Kidney epithelial cell (primary cell): Measurements from ENCODE around the gene TMOD1. TPM values are rescaled to one million over a fixed set of nuclear protein-coding genes. Genes with fewer than 3 reads are reported as not detected.
"Not testable (repeated sequence)": the region's sequence is repeated elsewhere in the genome, so short reads cannot be mapped to it uniquely, and the experiment has no call there.

Source experiments
- DNase-seq: peaks from one replicate; pipeline ENCODE4 v3.0.0-alpha.2; 2010; ENCODE audit warnings: low read depth
- H3K27me3 ChIP-seq: 2 replicates; pipeline ENCODE4 v1.6.0; 2011; ENCODE audit warnings: low read length; ENCODE audit not compliant: control insufficient read depth, insufficient read depth
- H3K36me3 ChIP-seq: 2 replicates; pipeline ENCODE4 v1.5.1; 2011; ENCODE audit warnings: low read length; ENCODE audit not compliant: control insufficient read depth, insufficient read depth
- H3K4me3 ChIP-seq: 2 replicates; pipeline ENCODE4 v1.5.1; 2011; ENCODE audit warnings: low read depth, mild to moderate bottlenecking, control low read depth, low read length
- total RNA-seq: library from RNA; depleted of rRNA; stranded (reverse); fragments of >200 nt; gene quantifications from 2 replicates; pipeline ENCODE4 v1.2.3, GENCODE V29; 2015
- TF ChIP-seq, protein P1 (sequence below): IDR thresholded peaks from 2 replicates; pipeline ENCODE4 v1.5.1; 2011; ENCODE audit warnings: mild to moderate bottlenecking, moderate library complexity, low read length, control low read depth, inconsistent platforms; ENCODE audit not compliant: insufficient read depth, poor library complexity, severe bottlenecking

Gene TMOD1
- total RNA-seq, 1 donor from 2014 or later: 0.08 TPM

DNA sequence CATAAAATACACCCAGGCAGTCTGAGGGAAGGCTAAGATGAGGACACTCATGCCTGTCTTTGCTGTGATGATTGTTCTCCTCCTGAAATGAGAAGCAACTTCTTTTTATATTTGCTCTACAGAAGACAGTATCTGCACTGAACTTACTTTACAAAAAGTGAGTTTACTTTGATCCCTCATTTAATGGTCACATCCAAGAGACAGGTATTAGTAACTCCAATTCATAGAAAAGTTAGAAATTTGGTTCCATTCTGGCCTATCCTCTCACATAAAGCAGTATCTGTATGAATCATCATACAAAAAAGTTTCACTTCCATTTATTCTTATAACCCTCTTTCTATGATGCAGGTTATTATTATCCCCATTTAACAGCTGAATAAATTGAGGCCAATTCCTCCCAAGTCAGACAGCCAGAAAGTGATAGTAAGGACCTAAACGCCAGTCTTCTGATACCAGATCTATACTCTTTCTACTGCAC, 116.5 kb downstream of the TMOD1 start:
- no peaks in the 10 kb centered on the region for H3K36me3 ChIP-seq
- H3K4me3 ChIP-seq: no peak overlapping the region

DNA sequence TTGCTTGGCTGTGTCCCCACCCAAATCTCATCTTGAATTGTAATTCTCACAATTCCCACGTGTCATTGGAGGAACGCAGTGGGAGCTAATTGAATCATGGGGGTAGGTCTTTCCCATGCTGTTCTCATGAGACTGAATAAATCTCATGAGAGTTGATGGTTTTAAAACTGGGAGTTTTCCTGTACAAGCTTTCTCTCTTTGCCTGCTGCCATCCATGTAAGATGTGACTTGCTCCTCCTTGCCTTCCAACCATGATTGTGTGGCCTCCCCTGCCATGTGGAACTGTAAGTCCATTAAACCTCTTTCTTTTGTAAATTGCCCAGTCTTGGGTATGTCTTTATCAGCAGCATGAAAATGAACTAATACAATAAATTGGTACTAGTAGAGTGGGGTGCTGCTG, 118.6 kb downstream of the TMOD1 start:
- not testable (repeated sequence) for H3K4me3 ChIP-seq, H3K27me3 ChIP-seq, H3K36me3 ChIP-seq, DNase-seq

More for the DNA sequence above, 116.5 kb downstream of the TMOD1 start:
- TF ChIP-seq, protein P1, sequence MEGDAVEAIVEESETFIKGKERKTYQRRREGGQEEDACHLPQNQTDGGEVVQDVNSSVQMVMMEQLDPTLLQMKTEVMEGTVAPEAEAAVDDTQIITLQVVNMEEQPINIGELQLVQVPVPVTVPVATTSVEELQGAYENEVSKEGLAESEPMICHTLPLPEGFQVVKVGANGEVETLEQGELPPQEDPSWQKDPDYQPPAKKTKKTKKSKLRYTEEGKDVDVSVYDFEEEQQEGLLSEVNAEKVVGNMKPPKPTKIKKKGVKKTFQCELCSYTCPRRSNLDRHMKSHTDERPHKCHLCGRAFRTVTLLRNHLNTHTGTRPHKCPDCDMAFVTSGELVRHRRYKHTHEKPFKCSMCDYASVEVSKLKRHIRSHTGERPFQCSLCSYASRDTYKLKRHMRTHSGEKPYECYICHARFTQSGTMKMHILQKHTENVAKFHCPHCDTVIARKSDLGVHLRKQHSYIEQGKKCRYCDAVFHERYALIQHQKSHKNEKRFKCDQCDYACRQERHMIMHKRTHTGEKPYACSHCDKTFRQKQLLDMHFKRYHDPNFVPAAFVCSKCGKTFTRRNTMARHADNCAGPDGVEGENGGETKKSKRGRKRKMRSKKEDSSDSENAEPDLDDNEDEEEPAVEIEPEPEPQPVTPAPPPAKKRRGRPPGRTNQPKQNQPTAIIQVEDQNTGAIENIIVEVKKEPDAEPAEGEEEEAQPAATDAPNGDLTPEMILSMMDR: no peak
- H3K27me3 ChIP-seq: no peaks in the 10 kb centered on the region
- no peak for DNase-seq

DNA sequence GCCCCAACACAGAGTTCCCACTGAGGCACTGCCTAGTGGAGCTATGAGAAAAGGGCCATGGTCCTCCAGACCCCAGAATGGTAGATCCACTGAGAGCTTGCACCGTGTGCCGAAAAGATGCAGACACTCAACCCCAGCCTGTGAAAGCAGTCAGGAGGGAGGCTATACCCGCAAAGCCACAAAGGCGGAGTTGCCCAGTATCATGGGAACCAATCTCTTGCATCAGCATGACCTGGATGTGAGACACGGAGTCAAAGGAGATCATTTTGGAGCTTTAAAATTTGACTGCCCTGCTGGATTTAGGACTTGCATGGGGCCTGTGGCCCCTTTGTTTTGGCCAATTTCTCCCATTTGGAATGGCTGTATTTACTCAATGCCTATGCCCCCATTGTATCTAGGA, 121.0 kb downstream of the TMOD1 start:
- H3K36me3 ChIP-seq, H3K4me3 ChIP-seq: not testable (repeated sequence)

DNA sequence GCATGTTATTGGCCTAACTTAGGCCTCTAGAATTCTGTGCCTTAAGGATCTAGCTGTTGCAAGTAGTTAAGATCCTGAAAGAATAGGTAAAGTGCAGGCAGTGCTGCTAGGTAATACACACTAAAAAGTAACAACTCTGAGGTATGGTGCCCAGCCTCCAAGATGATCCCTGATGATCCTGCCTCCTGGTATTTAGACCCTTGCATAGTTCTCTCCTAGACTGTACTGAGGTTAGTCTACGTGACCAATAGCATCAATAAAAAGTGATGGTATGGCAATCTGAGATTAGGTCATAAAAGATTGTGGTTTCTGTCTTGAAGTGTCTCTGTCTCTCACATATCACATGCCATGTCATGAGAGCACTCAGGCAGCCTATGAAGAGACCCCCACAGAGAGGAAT, 122.5 kb downstream of the TMOD1 start:
- H3K4me3 ChIP-seq: no peak overlapping the region
- H3K36me3 ChIP-seq: no peaks in the 10 kb centered on the region
- TF ChIP-seq, protein P1: no peak
- no peaks in the 10 kb centered on the region for H3K27me3 ChIP-seq
- DNase-seq: no peak

More for the DNA sequence above, 121.0 kb downstream of the TMOD1 start:
- DNase-seq, H3K27me3 ChIP-seq: not testable (repeated sequence)

DNA sequence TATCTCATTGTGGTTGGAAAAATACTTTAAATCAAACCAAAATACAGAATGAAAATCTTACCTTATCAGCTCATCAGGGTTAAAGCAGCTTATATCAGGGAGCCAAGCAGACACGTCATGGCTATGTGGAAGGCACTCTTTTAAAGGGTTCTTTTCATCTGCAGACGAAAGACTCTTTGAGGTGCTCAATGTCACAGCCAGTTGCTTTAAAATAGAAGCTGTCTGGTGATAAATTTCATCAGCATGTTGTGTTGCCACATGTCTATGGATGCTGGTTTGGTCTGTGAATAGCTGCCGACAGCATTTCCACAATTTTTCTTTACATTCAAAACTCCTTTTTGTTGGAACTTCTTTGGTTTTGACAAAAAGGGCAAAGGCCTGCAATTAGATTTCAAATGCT, 124.2 kb downstream of the TMOD1 start:
- no peak for DNase-seq
- Histone ChIP-seq H3K27me3 (no peaks in the 10 kb centered on the region), H3K4me3 (no peak overlapping the region), H3K36me3 (no peaks in the 10 kb centered on the region)
- TF ChIP-seq, protein P1: no peak

DNA sequence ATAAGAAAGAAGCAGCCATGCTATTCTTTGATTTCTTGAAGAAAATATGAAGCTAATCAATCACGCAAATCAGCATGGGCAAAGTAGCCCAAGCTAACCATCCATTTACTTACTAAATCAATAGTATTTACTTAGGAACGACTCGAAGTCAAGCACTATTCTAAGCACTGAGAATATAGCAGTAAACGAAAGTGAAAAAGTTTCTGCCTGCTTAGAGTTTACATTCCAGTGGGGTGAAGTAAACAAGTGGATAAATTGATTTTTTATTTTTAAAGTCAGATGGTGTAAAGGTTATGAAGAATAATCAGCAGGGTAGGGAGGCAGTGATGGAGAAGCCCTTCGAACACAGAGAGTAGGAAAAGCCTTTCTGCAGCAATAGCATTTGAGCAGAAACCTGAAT, 126.2 kb downstream of the TMOD1 start:
- no peaks in the 10 kb centered on the region for H3K36me3 ChIP-seq
- no peaks in the 10 kb centered on the region for H3K27me3 ChIP-seq
- no peak for DNase-seq
- H3K4me3 ChIP-seq: no peak overlapping the region
- TF ChIP-seq, protein P1: no peak

DNA sequence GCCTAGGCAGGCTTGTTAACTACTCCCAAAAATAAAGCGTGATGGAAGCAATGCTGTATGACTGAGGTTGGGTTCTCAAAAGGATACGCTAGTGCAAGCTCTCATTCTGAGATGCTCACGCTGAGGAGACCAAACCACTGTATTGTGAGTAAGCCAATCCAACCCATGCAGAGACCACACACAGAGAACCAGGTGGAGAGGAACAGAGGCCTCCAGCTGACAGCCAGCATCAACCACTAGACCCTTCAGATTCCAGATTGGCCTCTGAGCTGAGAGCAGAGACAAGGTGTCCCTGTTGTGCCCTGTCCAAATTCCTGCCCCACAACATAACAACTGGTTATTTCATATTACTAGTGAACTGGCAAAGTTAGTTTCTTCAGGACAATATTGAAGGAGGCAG, 127.2 kb downstream of the TMOD1 start:
- Histone ChIP-seq H3K36me3 (no peaks in the 10 kb centered on the region), H3K27me3 (no peaks in the 10 kb centered on the region), H3K4me3 (no peak overlapping the region)
- TF ChIP-seq, protein P1: no peak
- DNase-seq: no peak
